Loucy (cell line): ENCODE results near the gene LMAN2L.

Experiments
- H2AFZ ChIP-seq: fragments of 200-600 bp; sonication (generic); 2 replicates; pipeline ENCODE4 v1.6.0; 2016; ENCODE audit warnings: antibody characterized with exemption, mild to moderate bottlenecking, low read length, moderate library complexity
- H3F3A ChIP-seq: fragments of 200-600 bp; 2 replicates; pipeline ENCODE4 v1.6.0; 2016; ENCODE audit warnings: antibody characterized with exemption, low read depth, mild to moderate bottlenecking
- H3K27me3 ChIP-seq: fragments of 200-600 bp; sonication (generic); 2 replicates; pipeline ENCODE4 v1.6.1; 2014; ENCODE audit warnings: low read length, mild to moderate bottlenecking; ENCODE audit not compliant: insufficient read depth, poor library complexity, severe bottlenecking
- H3K36me3 ChIP-seq: fragments of 200-600 bp; sonication (generic); 2 replicates; pipeline ENCODE4 v1.6.1; 2016; ENCODE audit warnings: low read length; ENCODE audit not compliant: insufficient read depth
- H3K4me1 ChIP-seq: fragments of 200-600 bp; sonication (generic); 2 replicates; pipeline ENCODE4 v1.5.1; 2014; ENCODE audit warnings: low read length, mild to moderate bottlenecking; ENCODE audit not compliant: insufficient read depth, poor library complexity, severe bottlenecking
- H3K4me2 ChIP-seq: fragments of 200-600 bp; sonication (generic); 2 replicates; pipeline ENCODE4 v1.6.0; 2014; ENCODE audit warnings: antibody characterized with exemption, low read length, low read depth, mild to moderate bottlenecking; ENCODE audit not compliant: poor library complexity, severe bottlenecking
- H3K4me3 ChIP-seq: fragments of 200-600 bp; sonication (generic); 2 replicates; pipeline ENCODE4 v1.5.1; 2014; ENCODE audit warnings: low read length, mild to moderate bottlenecking, mixed read lengths; ENCODE audit not compliant: poor library complexity, severe bottlenecking
- H3K79me2 ChIP-seq: fragments of 200-600 bp; sonication (generic); 2 replicates; pipeline ENCODE4 v1.6.1; 2014; ENCODE audit warnings: low read length; ENCODE audit not compliant: insufficient read depth
- H3K9ac ChIP-seq: fragments of 200-600 bp; sonication (generic); 2 replicates; pipeline ENCODE4 v1.6.0; 2014; ENCODE audit warnings: mild to moderate bottlenecking, low read depth, low read length, moderate library complexity; ENCODE audit not compliant: poor library complexity, severe bottlenecking
- H3K9me2 ChIP-seq: fragments of 200-600 bp; sonication (generic); replicated peaks from 2 replicates; pipeline ENCODE4 v1.6.1; 2016; ENCODE audit warnings: low read depth, low read length, mixed read lengths
- H3K9me3 ChIP-seq: fragments of 200-600 bp; sonication (generic); 2 replicates; pipeline ENCODE4 v1.6.1; 2014; ENCODE audit warnings: mild to moderate bottlenecking, antibody characterized with exemption, low read length, low read depth; ENCODE audit not compliant: insufficient read depth
- H4K20me1 ChIP-seq: fragments of 200-600 bp; sonication (generic); 2 replicates; pipeline ENCODE4 v1.6.0; 2014; ENCODE audit warnings: antibody characterized with exemption, low read length, mild to moderate bottlenecking; ENCODE audit not compliant: insufficient read depth, poor library complexity, severe bottlenecking
- EZH2phosphoT487 ChIP-seq: fragments of 200-600 bp; IDR thresholded peaks from 2 replicates; pipeline ENCODE4 v1.6.1; 2018; ENCODE audit warnings: antibody characterized with exemption, mild to moderate bottlenecking, moderate library complexity, borderline replicate concordance
- TF ChIP-seq, protein P1 (sequence below): fragments of 200-600 bp; sonication (generic); conservative IDR thresholded peaks from 2 replicates; pipeline ENCODE4 v1.5.1; 2014; ENCODE audit warnings: mild to moderate bottlenecking, antibody characterized with exemption, low read length

The LMAN2L gene

DNA sequence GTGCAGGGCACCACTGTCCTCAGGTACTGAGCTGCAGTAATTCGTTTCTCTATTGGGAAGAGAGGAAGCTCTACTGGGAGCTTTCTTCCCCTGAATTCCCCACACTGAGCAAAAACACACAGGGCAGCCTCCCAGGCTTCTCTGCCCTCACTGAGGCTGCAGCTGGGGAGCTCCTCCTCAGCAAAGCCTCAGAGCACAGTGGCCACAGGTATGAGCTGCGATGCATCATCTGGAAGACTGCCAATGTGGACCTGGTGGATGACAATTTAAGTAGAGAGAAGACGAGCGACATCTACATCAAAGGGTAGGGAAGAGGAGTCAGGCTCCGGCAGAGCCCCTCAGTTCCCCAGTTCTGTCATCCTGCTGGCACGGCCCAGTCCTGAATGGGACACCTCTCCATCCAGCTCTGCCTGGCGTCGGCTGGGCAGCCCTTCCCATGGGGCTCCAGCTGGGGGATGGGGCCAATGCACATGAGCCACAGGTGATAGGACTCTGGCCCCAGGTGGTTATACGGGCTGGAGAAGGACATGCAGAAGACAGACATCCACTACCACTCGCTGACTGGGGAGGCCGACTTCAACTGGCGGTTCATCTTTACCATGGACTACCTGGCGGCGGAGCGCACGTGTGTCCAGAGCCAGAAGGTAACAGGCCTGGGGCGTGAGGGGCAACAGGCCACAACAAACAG is 37.6 kb downstream of the LMAN2L start:
- Histone ChIP-seq H2AFZ (no peak overlapping the region), H3K9me3 (no peaks in the 10 kb centered on the region), H3K79me2 (no peaks in the 10 kb centered on the region), H3F3A (no peaks in the 10 kb centered on the region), H3K4me3 (no peak overlapping the region), H3K4me2 (no peak overlapping the region), H3K27me3 (no peaks in the 10 kb centered on the region), H3K9me2 (no peaks in the 10 kb centered on the region), H3K4me1 (no peaks in the 10 kb centered on the region), H3K36me3 (peaks cover 18% of the 10 kb centered on the region; the same call in 1 of the 2 replicates), H3K9ac (no peak overlapping the region), H4K20me1 (no peaks in the 10 kb centered on the region)
- TF ChIP-seq, protein P1, sequence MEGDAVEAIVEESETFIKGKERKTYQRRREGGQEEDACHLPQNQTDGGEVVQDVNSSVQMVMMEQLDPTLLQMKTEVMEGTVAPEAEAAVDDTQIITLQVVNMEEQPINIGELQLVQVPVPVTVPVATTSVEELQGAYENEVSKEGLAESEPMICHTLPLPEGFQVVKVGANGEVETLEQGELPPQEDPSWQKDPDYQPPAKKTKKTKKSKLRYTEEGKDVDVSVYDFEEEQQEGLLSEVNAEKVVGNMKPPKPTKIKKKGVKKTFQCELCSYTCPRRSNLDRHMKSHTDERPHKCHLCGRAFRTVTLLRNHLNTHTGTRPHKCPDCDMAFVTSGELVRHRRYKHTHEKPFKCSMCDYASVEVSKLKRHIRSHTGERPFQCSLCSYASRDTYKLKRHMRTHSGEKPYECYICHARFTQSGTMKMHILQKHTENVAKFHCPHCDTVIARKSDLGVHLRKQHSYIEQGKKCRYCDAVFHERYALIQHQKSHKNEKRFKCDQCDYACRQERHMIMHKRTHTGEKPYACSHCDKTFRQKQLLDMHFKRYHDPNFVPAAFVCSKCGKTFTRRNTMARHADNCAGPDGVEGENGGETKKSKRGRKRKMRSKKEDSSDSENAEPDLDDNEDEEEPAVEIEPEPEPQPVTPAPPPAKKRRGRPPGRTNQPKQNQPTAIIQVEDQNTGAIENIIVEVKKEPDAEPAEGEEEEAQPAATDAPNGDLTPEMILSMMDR, result no peak
- TF ChIP-seq EZH2phosphoT487, result no peak

DNA sequence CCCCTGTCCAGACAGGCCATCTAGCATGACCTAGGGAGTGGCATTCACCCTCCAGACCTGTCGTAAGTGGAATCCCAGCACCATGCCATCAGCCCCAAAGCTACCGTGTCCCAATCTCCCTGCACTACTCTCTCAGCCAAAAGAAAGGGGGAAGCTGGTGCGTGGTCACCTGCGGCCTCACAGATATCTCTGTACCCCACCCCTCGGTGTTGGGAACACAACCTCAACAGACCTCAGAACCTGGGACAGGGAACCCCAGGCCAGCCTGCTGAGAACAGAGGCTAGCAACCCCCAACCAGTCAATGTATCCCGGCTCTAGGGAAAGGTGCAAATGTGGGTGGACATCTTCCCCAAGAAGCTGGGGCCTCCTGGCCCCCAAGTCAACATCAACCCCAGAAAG is 38.2 kb downstream of the LMAN2L start:
- Histone ChIP-seq H3K4me3 (no peak overlapping the region), H3K36me3 (peaks cover 12% of the 10 kb centered on the region; the same call in 1 of the 2 replicates), H4K20me1 (no peaks in the 10 kb centered on the region), H3K9me3 (no peaks in the 10 kb centered on the region), H3K4me1 (no peaks in the 10 kb centered on the region), H3K79me2 (no peaks in the 10 kb centered on the region), H3K27me3 (no peaks in the 10 kb centered on the region), H2AFZ (no peak overlapping the region), H3K9me2 (no peaks in the 10 kb centered on the region), H3K4me2 (no peak overlapping the region), H3F3A (no peaks in the 10 kb centered on the region), H3K9ac (no peak overlapping the region)
- no peak for TF ChIP-seq EZH2phosphoT487
- TF ChIP-seq, protein P1, result no peak

DNA sequence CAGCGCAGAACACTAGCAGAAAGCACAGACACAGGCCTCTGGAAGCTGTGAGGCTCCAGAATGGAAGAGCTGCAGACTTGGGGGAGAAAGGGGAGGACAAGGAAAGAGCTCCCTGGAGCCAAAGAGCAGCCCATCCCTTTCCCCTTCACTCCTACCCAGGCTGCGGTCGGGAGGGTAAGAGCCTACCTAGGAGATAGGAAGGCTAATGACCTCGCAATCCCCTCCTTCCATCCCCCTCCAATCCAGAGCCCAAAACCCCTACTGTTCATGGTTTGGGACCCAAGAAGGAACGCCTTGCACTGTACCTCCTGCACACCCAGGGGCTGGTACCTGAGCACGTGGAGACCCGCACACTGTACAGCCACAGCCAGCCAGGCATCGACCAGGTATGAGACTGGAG is 39.8 kb downstream of the LMAN2L start:
- H3K9ac ChIP-seq, result no peak overlapping the region
- no peaks in the 10 kb centered on the region for H3K79me2 ChIP-seq
- no peaks in the 10 kb centered on the region for H3K36me3 ChIP-seq
- H3K4me1 ChIP-seq, result no peaks in the 10 kb centered on the region
- no peaks in the 10 kb centered on the region for H3K9me2 ChIP-seq
- H3K27me3 ChIP-seq, result no peaks in the 10 kb centered on the region
- H3K9me3 ChIP-seq, result no peaks in the 10 kb centered on the region
- H4K20me1 ChIP-seq, result no peaks in the 10 kb centered on the region
- H3K4me3 ChIP-seq, result no peak overlapping the region
- no peak for TF ChIP-seq EZH2phosphoT487
- TF ChIP-seq, protein P1, result no peak
- no peaks in the 10 kb centered on the region for H3F3A ChIP-seq
- no peak overlapping the region for H2AFZ ChIP-seq
- H3K4me2 ChIP-seq, result no peak overlapping the region
